Measurements from ENCODE around the gene SEMA5B. TPM values are rescaled to one million over a fixed set of nuclear protein-coding genes. Genes with fewer than 3 reads are reported as not detected.

Gene SEMA5B
- total and polyA plus RNA-seq, 9 of the 15 experiments (the other 6 are each of a cell fraction or from before 2014, with no cell fraction given) = not detected

DNA sequence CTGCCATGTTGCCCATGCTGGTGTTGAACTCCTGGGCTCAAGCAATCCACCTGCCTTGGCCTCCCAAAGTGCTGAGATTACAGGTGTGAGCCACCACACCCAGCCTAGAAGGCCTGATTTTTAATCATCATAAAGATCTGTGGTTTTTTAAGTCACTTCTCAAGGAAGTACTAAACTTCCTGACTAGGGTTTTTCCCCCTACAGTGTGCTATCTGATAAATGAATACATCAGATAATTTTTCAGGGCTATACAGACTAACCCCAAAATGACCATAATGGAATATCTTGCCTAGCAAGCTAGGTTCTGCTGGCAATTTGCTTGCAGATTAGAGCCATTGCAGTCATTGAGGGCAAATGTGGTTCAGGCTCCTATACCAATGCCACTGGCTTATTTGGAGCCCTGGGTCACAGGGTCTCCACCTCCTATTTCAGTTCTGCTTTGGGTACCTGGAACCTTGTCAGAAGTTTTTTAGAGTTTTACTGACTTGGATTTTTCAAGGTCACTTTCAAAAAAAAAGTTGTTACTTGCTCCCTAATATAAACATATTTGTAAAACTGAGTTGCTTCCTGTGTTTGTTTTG, 151.9 kb downstream of the SEMA5B start:
- Histone ChIP-seq H3K27ac (ENCODE audit: extremely low read depth, low read depth, low read length) (no peak overlapping the region), H3K4me2 (ENCODE audit: insufficient read depth, low read length) (no peak overlapping the region), H3K27me3 (ENCODE audit: control insufficient read depth in 2 of 2, insufficient read depth in 2 of 2, low read length in 2 of 2) (no peaks in the 10 kb centered on the region), H3K9ac (ENCODE audit: insufficient read depth in 1 of 2, low read depth in 2 of 2, low read length in 2 of 2) (no peak overlapping the region), H3K9me3 (replicated peaks; ENCODE audit: control insufficient read depth, insufficient read depth, low read depth, low read length) (no peaks in the 10 kb centered on the region), H2AFZ (ENCODE audit: low read depth, low read length) (no peak overlapping the region), H3K9me1 (ENCODE audit: control insufficient read depth, insufficient read depth, low read length) (no peaks in the 10 kb centered on the region), H3K4me1 (replicated peaks in 1 of 2; ENCODE audit: control insufficient read depth in 2 of 2, insufficient read depth in 2 of 2, low read length in 2 of 2) (no peaks in the 10 kb centered on the region), H3K79me2 (ENCODE audit: control insufficient read depth, insufficient read depth, low read length) (no peaks in the 10 kb centered on the region), H3K36me3 (ENCODE audit: control insufficient read depth, insufficient read depth, low read length) (no peaks in the 10 kb centered on the region; the same call in 2 of the 3 replicates), H3K4me3 (no peak overlapping the region), H4K20me1 (replicated peaks; ENCODE audit: control insufficient read depth, insufficient read depth, low read length) (no peaks in the 10 kb centered on the region)
- DNase-seq (ENCODE audit: extremely low read depth in 1 of 4, low spot score in 3 of 4) (no peak), ATAC-seq (no peak), FAIRE-seq (no peak)
- no peak for TF ChIP-seq SIN3B (IDR thresholded peaks at IDR 0.05; ENCODE audit: low read depth)
- TF ChIP-seq, protein P1, sequence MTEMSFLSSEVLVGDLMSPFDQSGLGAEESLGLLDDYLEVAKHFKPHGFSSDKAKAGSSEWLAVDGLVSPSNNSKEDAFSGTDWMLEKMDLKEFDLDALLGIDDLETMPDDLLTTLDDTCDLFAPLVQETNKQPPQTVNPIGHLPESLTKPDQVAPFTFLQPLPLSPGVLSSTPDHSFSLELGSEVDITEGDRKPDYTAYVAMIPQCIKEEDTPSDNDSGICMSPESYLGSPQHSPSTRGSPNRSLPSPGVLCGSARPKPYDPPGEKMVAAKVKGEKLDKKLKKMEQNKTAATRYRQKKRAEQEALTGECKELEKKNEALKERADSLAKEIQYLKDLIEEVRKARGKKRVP (CRISPR knock-in tag; IDR thresholded peaks at IDR 0.05) = no peak
- no peak for TF ChIP-seq CAMTA2 (CRISPR knock-in tag; conservative IDR thresholded peaks at IDR 0.05)
- TF ChIP-seq MXI1 (IDR thresholded peaks at IDR 0.05; ENCODE audit: low read depth, low read length) = no peak
- TF ChIP-seq ZNF174 (CRISPR knock-in tag; IDR thresholded peaks at IDR 0.05) = no peak
- intact Hi-C loops (cut with micrococcal nuclease) (no loop called here), in situ Hi-C loops (cut with MboI) (no loop called here)
- BruUV-seq (replicated peaks) = no TSS peak
- ChIA-PET POLR2A (interaction anchor here (1.3 kb wide), 1 partner anchor 8 kb away, joined by 3 read pairs; no protein-coding TSS in a partner anchor), CTCF (ENCODE audit: low intra/inter-chr PET ratio) (no interaction called here)

All from K562 (cell line).